Testis (tissue), 2 donors: ENCODE results near the gene MAN1C1.

ENCODE experiments used
- CTCF ChIP-seq, 3 experiments: fragments of 450-650 bp in 2 of 3; fragments of 200-600 bp in 1 of 3; sonication (generic) in 1 of 3; IDR thresholded peaks; one replicate each; pipeline ENCODE4 v1.5.1; 2016 to 2019; ENCODE audit warnings: antibody characterized with exemption in 3 of 3, mild to moderate bottlenecking in 2 of 3, moderate library complexity in 1 of 3
- POLR2A ChIP-seq: fragments of 450-650 bp; IDR thresholded peaks from one replicate; pipeline ENCODE4 v1.6.1; 2017; ENCODE audit warnings: antibody characterized with exemption, mild to moderate bottlenecking, moderate library complexity

GRCh38 chr1:25781130-25781433 is 164.5 kb downstream of the MAN1C1 start:
- TF ChIP-seq CTCF (IDR thresholded peaks at IDR 0.05) (no peak), POLR2A (no peak)
